CD4-positive, CD25-positive, alpha-beta regulatory T cell (primary cell): ENCODE data around the gene ZFP69. TPM values are rescaled to one million over a fixed set of nuclear protein-coding genes. Genes with fewer than 3 reads are reported as not detected.

Source experiments
- ATAC-seq, 2 donors: fragments of 150-1000 bp; cut with Tn5 transposase; one replicate each; pipeline ENCODE4 v1.10.0; 2021; ENCODE audit warnings: low read depth in 2 of 2, moderate number of reproducible peaks in 2 of 2, moderate library complexity in 1 of 2
- DNase-seq, 3 donors: peaks; one replicate each; pipeline versions ENCODE4 v3.0.0 to v3.0.0-alpha.2; 2012 to 2022; ENCODE audit warnings: mixed read lengths in 1 of 3
- H3K27ac ChIP-seq: one replicate; pipeline ENCODE4 v1.7.0; 2013; ENCODE audit warnings: mild to moderate bottlenecking, low read length; ENCODE audit not compliant: insufficient read depth, poor library complexity, severe bottlenecking
- H3K27me3 ChIP-seq: one replicate; pipeline ENCODE4 v1.7.0; 2013; ENCODE audit warnings: low read length; ENCODE audit not compliant: control insufficient read depth, insufficient read depth
- H3K36me3 ChIP-seq: one replicate; pipeline ENCODE4 v1.7.0; 2013; ENCODE audit warnings: mild to moderate bottlenecking, low read length, moderate library complexity; ENCODE audit not compliant: control insufficient read depth, insufficient read depth
- H3K4me1 ChIP-seq: 2 replicates; pipeline ENCODE4 v1.7.0; 2013; ENCODE audit warnings: mild to moderate bottlenecking, low read length; ENCODE audit not compliant: insufficient read depth, control insufficient read depth, poor library complexity, severe bottlenecking
- H3K4me3 ChIP-seq: one replicate; pipeline ENCODE4 v1.7.0; 2013; ENCODE audit warnings: low read depth, mild to moderate bottlenecking, low read length, moderate library complexity
- H3K9me3 ChIP-seq, 2 experiments: 1 replicate in 1 of 2; 2 replicates in 1 of 2; pipeline ENCODE4 v1.7.0; 2013; ENCODE audit warnings: low read length in 2 of 2, mild to moderate bottlenecking in 1 of 2, moderate library complexity in 1 of 2; ENCODE audit not compliant: control insufficient read depth in 2 of 2
- H3K27ac Mint-ChIP-seq, 3 donors: one replicate each; pipeline ENCODE4 v1.8.0; 2020 to 2022; ENCODE audit warnings: mild to moderate bottlenecking in 3 of 3, mixed read lengths in 3 of 3, moderate library complexity in 2 of 3
- H3K27me3 Mint-ChIP-seq: one replicate; pipeline ENCODE4 v1.8.0; 2022; ENCODE audit warnings: mild to moderate bottlenecking, mixed read lengths
- H3K36me3 Mint-ChIP-seq: one replicate; pipeline ENCODE4 v1.8.0; 2020; ENCODE audit warnings: mixed read lengths
- H3K4me1 Mint-ChIP-seq, 4 donors: one replicate each; pipeline ENCODE4 v1.8.0; 2020 to 2022; ENCODE audit warnings: mixed read lengths in 4 of 4, mild to moderate bottlenecking in 1 of 4
- H3K4me3 Mint-ChIP-seq, 4 donors: one replicate each; pipeline ENCODE4 v1.8.0; 2020 to 2022; ENCODE audit warnings: mild to moderate bottlenecking in 4 of 4, mixed read lengths in 4 of 4, moderate library complexity in 3 of 4
- H3K9me3 Mint-ChIP-seq, 7 donors: one replicate each; pipeline ENCODE4 v1.8.0; 2020 to 2022; ENCODE audit warnings: mixed read lengths in 7 of 7, mild to moderate bottlenecking in 3 of 7, moderate library complexity in 2 of 7
- polyA plus RNA-seq, 4 donors: library from polyadenylated mRNA; unstranded; fragments of 300-500 nt; fragmentation: Illumina TruSeq; gene quantifications; one replicate each; pipeline ENCODE4 v1.2.3, GENCODE V29; 2021
- total RNA-seq: library from RNA; stranded (reverse); gene quantifications from one replicate; pipeline ENCODE4 v1.2.3, GENCODE V29; 2022

Gene ZFP69
- total and polyA plus RNA-seq, 5 donors from 2014 or later: 3.3 to 6.9 (median 3.8) TPM

GRCh38 chr1:40449684-40450494 is 27.2 kb upstream of the ZFP69 start, which contains the start of gene ZFP69B:
TSS of gene ZFP69B (plus strand) at chr1:40450476. CDS start at chr1:40450962, 486 bp downstream.
- Histone ChIP-seq H3K9me3 (peaks cover 11 to 27% of the 10 kb centered on the region in 2 experiments), H3K27ac (peak within 1 kb of the TSS; percentile 57), H3K4me1 (peaks cover 24% of the 10 kb centered on the region), H3K36me3 (peaks cover 3% of the 10 kb centered on the region), H3K4me3 (peak within 1 kb of the TSS; percentile 93), H3K27me3 (no peaks in the 10 kb centered on the region)
- DNase-seq (peak; percentile 78 to 88 (median 80)), ATAC-seq (peak; percentile 75 to 79)
- Mint-ChIP-seq H3K27ac (peak within 1 kb of the TSS; percentile 52 to 91 (median 87)), H3K36me3 (peaks cover 40% of the 10 kb centered on the region), H3K4me1 (peaks cover 15 to 26% (median 22%) of the 10 kb centered on the region in 4 donors), H3K9me3 (peaks cover 2 to 46% (median 15%) of the 10 kb centered on the region in 7 donors), H3K4me3 (peak within 1 kb of the TSS; percentile 92 to 97 (median 93)), H3K27me3 (no peaks in the 10 kb centered on the region)

- ATAC-seq (peak; percentile 75 to 78), DNase-seq (peak; percentile 38 to 66 (median 57))
- Histone ChIP-seq H3K4me1 (peaks cover 24% of the 10 kb centered on the region), H3K9me3 (peaks cover 16 to 34% of the 10 kb centered on the region in 2 experiments), H3K27ac (peak overlapping the region; percentile 57), H3K4me3 (peak overlapping the region; percentile 89), H3K36me3 (peaks cover 3% of the 10 kb centered on the region), H3K27me3 (no peaks in the 10 kb centered on the region)
- Mint-ChIP-seq H3K36me3 (peaks cover 41% of the 10 kb centered on the region), H3K4me3 (peak overlapping the region; percentile 92 to 97 (median 93)), H3K9me3 (peaks cover 2 to 45% (median 18%) of the 10 kb centered on the region in 7 donors), H3K27ac (peak overlapping the region; percentile 40 to 91 (median 85)), H3K27me3 (no peaks in the 10 kb centered on the region), H3K4me1 (peaks cover 15 to 28% (median 24%) of the 10 kb centered on the region in 4 donors)
Measured at GRCh38 chr1:40450495-40451237, 26.4 kb upstream of the ZFP69 start.

- H3K36me3 ChIP-seq: peaks cover 6% of the 10 kb centered on the region
- peak overlapping the region; percentile 89 for H3K4me3 ChIP-seq
- no peaks in the 10 kb centered on the region for H3K27me3 Mint-ChIP-seq
- peaks cover 2 to 46% (median 23%) of the 10 kb centered on the region in 7 donors for H3K9me3 Mint-ChIP-seq
- peaks cover 15 to 31% (median 24%) of the 10 kb centered on the region in 4 donors for H3K4me1 Mint-ChIP-seq
- no peak for ATAC-seq
- H3K27me3 ChIP-seq: no peaks in the 10 kb centered on the region
- peak overlapping the region; percentile 15 to 91 (median 85) for H3K27ac Mint-ChIP-seq
- H3K36me3 Mint-ChIP-seq: peaks cover 43% of the 10 kb centered on the region
- H3K4me1 ChIP-seq: peaks cover 24% of the 10 kb centered on the region
- no peak for DNase-seq
- peak overlapping the region; percentile 92 to 97 (median 93) for H3K4me3 Mint-ChIP-seq
- peak overlapping the region; percentile 57 for H3K27ac ChIP-seq
- peaks cover 19 to 35% of the 10 kb centered on the region in 2 experiments for H3K9me3 ChIP-seq
Measured at GRCh38 chr1:40451238-40451585, 25.9 kb upstream of the ZFP69 start.

GRCh38 chr1:40454873-40455272 is 22.2 kb upstream of the ZFP69 start:
- peaks cover 5 to 83% (median 49%) of the 10 kb centered on the region in 7 donors for H3K9me3 Mint-ChIP-seq
- H3K27ac ChIP-seq: no peak overlapping the region
- no peaks in the 10 kb centered on the region for H3K27me3 ChIP-seq
- peaks cover 14 to 30% (median 16%) of the 10 kb centered on the region in 4 donors for H3K4me1 Mint-ChIP-seq
- peaks cover 53 to 67% of the 10 kb centered on the region in 2 experiments for H3K9me3 ChIP-seq
- no peaks in the 10 kb centered on the region for H3K27me3 Mint-ChIP-seq
- H3K36me3 Mint-ChIP-seq: peaks cover 77% of the 10 kb centered on the region
- peaks cover 42% of the 10 kb centered on the region for H3K36me3 ChIP-seq
- H3K27ac Mint-ChIP-seq: no peak overlapping the region
- no peak for ATAC-seq
- H3K4me3 Mint-ChIP-seq: no peak overlapping the region
- no peak for DNase-seq
- H3K4me3 ChIP-seq: no peak overlapping the region
- peaks cover 13% of the 10 kb centered on the region for H3K4me1 ChIP-seq

- ATAC-seq: no peak
- Mint-ChIP-seq H3K27ac (no peak overlapping the region), H3K4me3 (no peak overlapping the region), H3K36me3 (peaks cover 47% of the 10 kb centered on the region), H3K9me3 (peaks cover 7 to 83% (median 45%) of the 10 kb centered on the region in 7 donors), H3K27me3 (no peaks in the 10 kb centered on the region), H3K4me1 (no peaks in the 10 kb centered on the region)
- Histone ChIP-seq H3K27ac (no peak overlapping the region), H3K36me3 (peaks cover 34% of the 10 kb centered on the region), H3K27me3 (no peaks in the 10 kb centered on the region), H3K4me1 (no peaks in the 10 kb centered on the region), H3K9me3 (peaks cover 80 to 95% of the 10 kb centered on the region in 2 experiments), H3K4me3 (no peak overlapping the region)
- DNase-seq: no peak
Measured at GRCh38 chr1:40462956-40463590, 14.0 kb upstream of the ZFP69 start.

GRCh38 chr1:40469327-40469726 is 7.8 kb upstream of the ZFP69 start:
- H3K36me3 Mint-ChIP-seq: peaks cover 24% of the 10 kb centered on the region
- H3K27ac Mint-ChIP-seq: no peak overlapping the region
- H3K4me3 ChIP-seq: no peak overlapping the region
- DNase-seq (no peak), ATAC-seq (no peak)
- no peaks in the 10 kb centered on the region for H3K27me3 ChIP-seq
- H3K27me3 Mint-ChIP-seq: no peaks in the 10 kb centered on the region
- H3K9me3 ChIP-seq: peaks cover 72 to 84% of the 10 kb centered on the region in 2 experiments
- no peak overlapping the region for H3K27ac ChIP-seq
- peaks cover 3 to 90% (median 39%) of the 10 kb centered on the region in 7 donors for H3K9me3 Mint-ChIP-seq
- H3K4me1 Mint-ChIP-seq: no peaks in the 10 kb centered on the region
- no peak overlapping the region for H3K4me3 Mint-ChIP-seq
- H3K36me3 ChIP-seq: no peaks in the 10 kb centered on the region
- no peaks in the 10 kb centered on the region for H3K4me1 ChIP-seq

GRCh38 chr1:40475268-40475667 is 1.8 kb upstream of the ZFP69 start:
- H3K9me3 Mint-ChIP-seq: peaks cover 4 to 49% (median 24%) of the 10 kb centered on the region in 7 donors
- no peaks in the 10 kb centered on the region for H3K36me3 ChIP-seq
- H3K9me3 ChIP-seq: peaks cover 33 to 43% of the 10 kb centered on the region in 2 experiments

More at GRCh38 chr1:40475268-40475667, 1.8 kb upstream of the ZFP69 start:
- Histone ChIP-seq H3K27ac (no peak overlapping the region), H3K4me3 (no peak overlapping the region), H3K4me1 (peaks cover 10% of the 10 kb centered on the region), H3K27me3 (no peaks in the 10 kb centered on the region)
- no peak overlapping the region for H3K27ac Mint-ChIP-seq
- peak overlapping the region in 2 of 4 donors; percentile 33 to 34 for H3K4me3 Mint-ChIP-seq
- ATAC-seq (no peak), DNase-seq (no peak)
- H3K36me3 Mint-ChIP-seq: peaks cover 17% of the 10 kb centered on the region
- no peaks in the 10 kb centered on the region for H3K27me3 Mint-ChIP-seq
- peaks cover 18 to 28% (median 22%) of the 10 kb centered on the region in 4 donors for H3K4me1 Mint-ChIP-seq
